ENCODE data around the gene UNC13D. TPM values are rescaled to one million over a fixed set of nuclear protein-coding genes. Genes with fewer than 3 reads are reported as not detected.

The UNC13D gene
- total and polyA plus RNA-seq, 2 experiments from 2014 or later = 10.8 to 14.8 TPM

- H3K27me3 ChIP-seq = no peaks in the 10 kb centered on the region
- H3K4me3 ChIP-seq = no peak overlapping the region
- no peak for DNase-seq (ENCODE audit: low read depth in 1 of 2, low spot score in 1 of 2)
- TF ChIP-seq, protein P1, sequence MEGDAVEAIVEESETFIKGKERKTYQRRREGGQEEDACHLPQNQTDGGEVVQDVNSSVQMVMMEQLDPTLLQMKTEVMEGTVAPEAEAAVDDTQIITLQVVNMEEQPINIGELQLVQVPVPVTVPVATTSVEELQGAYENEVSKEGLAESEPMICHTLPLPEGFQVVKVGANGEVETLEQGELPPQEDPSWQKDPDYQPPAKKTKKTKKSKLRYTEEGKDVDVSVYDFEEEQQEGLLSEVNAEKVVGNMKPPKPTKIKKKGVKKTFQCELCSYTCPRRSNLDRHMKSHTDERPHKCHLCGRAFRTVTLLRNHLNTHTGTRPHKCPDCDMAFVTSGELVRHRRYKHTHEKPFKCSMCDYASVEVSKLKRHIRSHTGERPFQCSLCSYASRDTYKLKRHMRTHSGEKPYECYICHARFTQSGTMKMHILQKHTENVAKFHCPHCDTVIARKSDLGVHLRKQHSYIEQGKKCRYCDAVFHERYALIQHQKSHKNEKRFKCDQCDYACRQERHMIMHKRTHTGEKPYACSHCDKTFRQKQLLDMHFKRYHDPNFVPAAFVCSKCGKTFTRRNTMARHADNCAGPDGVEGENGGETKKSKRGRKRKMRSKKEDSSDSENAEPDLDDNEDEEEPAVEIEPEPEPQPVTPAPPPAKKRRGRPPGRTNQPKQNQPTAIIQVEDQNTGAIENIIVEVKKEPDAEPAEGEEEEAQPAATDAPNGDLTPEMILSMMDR (IDR thresholded peaks at IDR 0.05; ENCODE audit: low read depth, low read length) = no peak
- H3K27ac ChIP-seq = peak overlapping the region; percentile 82
- H3K9me3 ChIP-seq (ENCODE audit: low read depth) = no peaks in the 10 kb centered on the region
- peaks cover 34% of the 10 kb centered on the region for H3K36me3 ChIP-seq
- peaks cover 6% of the 10 kb centered on the region for H3K4me1 ChIP-seq (ENCODE audit: low read depth)
Measured at GRCh38 chr17:75823257-75824041, 20.8 kb downstream of the UNC13D start.

DNA sequence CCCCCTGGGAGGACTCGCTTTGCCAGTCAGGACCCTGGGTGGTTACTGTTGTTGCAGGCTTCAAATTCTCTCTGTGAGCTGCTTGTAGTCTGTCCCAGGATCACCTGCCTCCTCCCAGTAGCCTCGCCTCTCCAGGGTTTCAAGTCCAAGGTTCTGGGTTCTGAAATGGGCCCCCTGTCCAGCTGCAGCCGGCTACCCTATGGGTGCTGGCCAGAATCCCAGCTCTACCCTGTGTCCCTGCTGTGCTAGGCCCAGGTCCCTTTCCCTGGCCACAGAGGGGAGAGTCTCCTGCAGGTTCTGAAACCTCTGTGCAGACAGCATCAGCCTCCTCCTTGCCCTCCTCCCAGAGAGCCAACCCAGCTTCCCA, 21.4 kb downstream of the UNC13D start:
- DNase-seq (ENCODE audit: low read depth in 1 of 2, low spot score in 1 of 2) = no peak
- TF ChIP-seq, protein P1 (IDR thresholded peaks at IDR 0.05; ENCODE audit: low read depth, low read length) = no peak
- no peak overlapping the region for H3K4me3 ChIP-seq
- peaks cover 38% of the 10 kb centered on the region for H3K36me3 ChIP-seq
- H3K9me3 ChIP-seq (ENCODE audit: low read depth) = no peaks in the 10 kb centered on the region
- no peaks in the 10 kb centered on the region for H3K27me3 ChIP-seq
- no peaks in the 10 kb centered on the region for H3K4me1 ChIP-seq (ENCODE audit: low read depth)
- H3K27ac ChIP-seq = no peak overlapping the region

GRCh38 chr17:75822119-75822799, 21.9 kb downstream of the UNC13D start:
- Histone ChIP-seq H3K36me3 (peaks cover 38% of the 10 kb centered on the region), H3K4me1 (ENCODE audit: low read depth) (no peaks in the 10 kb centered on the region), H3K27ac (peak overlapping the region; percentile 6), H3K27me3 (no peaks in the 10 kb centered on the region), H3K9me3 (ENCODE audit: low read depth) (no peaks in the 10 kb centered on the region), H3K4me3 (no peak overlapping the region)
- TF ChIP-seq, protein P1 (IDR thresholded peaks at IDR 0.05; ENCODE audit: low read depth, low read length) = no peak
- DNase-seq (ENCODE audit: low read depth in 1 of 2, low spot score in 1 of 2) = no peak

GRCh38 chr17:75821552-75821951, 22.7 kb downstream of the UNC13D start:
- H3K27me3 ChIP-seq = no peaks in the 10 kb centered on the region
- peak overlapping the region; percentile 6 for H3K27ac ChIP-seq
- TF ChIP-seq, protein P1 (IDR thresholded peaks at IDR 0.05; ENCODE audit: low read depth, low read length) = no peak
- no peak overlapping the region for H3K4me3 ChIP-seq
- H3K9me3 ChIP-seq (ENCODE audit: low read depth) = no peaks in the 10 kb centered on the region
- H3K36me3 ChIP-seq = peaks cover 41% of the 10 kb centered on the region
- no peaks in the 10 kb centered on the region for H3K4me1 ChIP-seq (ENCODE audit: low read depth)
- no peak for DNase-seq (ENCODE audit: low read depth in 1 of 2, low spot score in 1 of 2)

DNA sequence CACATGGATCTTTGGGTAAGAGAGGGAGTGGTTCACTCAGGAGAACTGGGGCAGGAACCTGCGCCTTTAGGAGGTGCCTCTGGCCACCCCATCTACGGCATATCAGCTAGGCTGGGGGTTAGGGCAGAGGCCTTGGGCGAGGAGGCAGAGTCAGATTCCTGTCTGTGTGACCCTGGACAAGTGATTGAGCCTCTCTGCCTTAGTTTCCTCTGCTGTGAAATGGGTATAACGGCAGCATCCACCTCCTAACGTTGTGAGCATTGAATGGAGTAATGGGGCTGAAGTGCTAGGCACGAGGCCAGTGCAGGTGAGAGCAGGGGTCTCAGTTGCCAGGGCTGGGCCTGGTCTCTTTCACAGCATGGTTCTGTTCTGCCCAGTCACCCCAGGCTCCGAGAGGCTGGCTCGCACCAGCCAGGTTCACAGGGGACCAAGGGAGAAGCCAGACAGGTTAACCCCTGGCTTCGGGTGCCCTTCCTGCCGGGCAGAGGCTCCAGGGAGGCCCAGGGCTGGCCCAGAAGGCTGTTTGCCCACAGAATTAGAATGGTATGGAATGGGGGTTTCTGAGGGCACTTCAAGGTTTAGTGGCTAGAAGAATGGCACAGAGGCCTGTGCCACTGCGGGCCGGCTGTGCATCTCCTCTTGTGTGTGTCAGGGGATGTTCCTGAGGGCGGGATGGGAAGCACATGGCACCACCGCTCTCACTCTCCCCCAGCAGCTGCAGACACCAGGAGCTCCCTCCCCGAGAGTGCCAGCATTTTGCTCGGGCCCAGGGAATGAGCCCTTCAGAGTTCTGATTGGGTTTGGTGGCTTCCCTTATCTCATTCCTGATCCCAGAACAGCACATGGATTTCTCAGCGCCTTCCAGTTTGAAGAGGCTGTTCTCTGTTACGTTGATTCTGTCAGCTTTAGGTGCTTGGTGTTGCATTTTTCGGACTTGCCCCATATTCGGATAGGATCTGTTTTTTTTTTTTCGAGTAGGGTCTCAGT, 23.8 kb downstream of the UNC13D start:
- TF ChIP-seq, protein P1 (IDR thresholded peaks at IDR 0.05; ENCODE audit: low read depth, low read length) = no peak
- H3K36me3 ChIP-seq = peaks cover 45% of the 10 kb centered on the region
- no peaks in the 10 kb centered on the region for H3K27me3 ChIP-seq
- H3K4me1 ChIP-seq (ENCODE audit: low read depth) = no peaks in the 10 kb centered on the region
- no peak for DNase-seq (ENCODE audit: low read depth in 1 of 2, low spot score in 1 of 2)
- H3K27ac ChIP-seq = no peak overlapping the region
- H3K9me3 ChIP-seq (ENCODE audit: low read depth) = no peaks in the 10 kb centered on the region
- no peak overlapping the region for H3K4me3 ChIP-seq

All from cardiac muscle cell (in vitro differentiated cells and primary cell).